IPS DF 6.9 (cell line): ENCODE data around the gene SGTA.

Experiments used
- DNase-seq: peaks from one replicate; pipeline ENCODE4 v3.0.0-alpha.2; 2013; ENCODE audit warnings: low read depth, low spot score
- H3K27ac ChIP-seq: one replicate; pipeline ENCODE4 v1.5.1; 2013; ENCODE audit warnings: low read length, control low read depth
- H3K27me3 ChIP-seq: 2 replicates; pipeline ENCODE4 v1.6.1; 2013; ENCODE audit warnings: mild to moderate bottlenecking, low read length; ENCODE audit not compliant: control insufficient read depth, insufficient read depth
- H3K36me3 ChIP-seq: 2 replicates; pipeline ENCODE4 v1.6.1; 2013; ENCODE audit warnings: low read length; ENCODE audit not compliant: control insufficient read depth, insufficient read depth
- H3K4me1 ChIP-seq: 2 replicates; pipeline ENCODE4 v1.6.1; 2013; ENCODE audit warnings: low read length; ENCODE audit not compliant: control insufficient read depth, insufficient read depth
- H3K4me3 ChIP-seq: 2 replicates; pipeline ENCODE4 v1.5.1; 2013; ENCODE audit warnings: mild to moderate bottlenecking, low read length
- H3K9me3 ChIP-seq: 2 replicates; pipeline ENCODE4 v1.6.1; 2013; ENCODE audit warnings: low read length, inconsistent platforms; ENCODE audit not compliant: control insufficient read depth, insufficient read depth
- WGBS: extraction: QIAGEN DNeasy Blood & Tissue Kit; methylation state at CpG from one replicate; pipeline ENCODE4 v1.1.7; 2013; ENCODE audit warnings: mixed read lengths, missing lambda C conversion rate; ENCODE audit not compliant: insufficient read length, insufficient coverage; 5-methylcytosine and 5-hydroxymethylcytosine counted together

The SGTA gene

DNA sequence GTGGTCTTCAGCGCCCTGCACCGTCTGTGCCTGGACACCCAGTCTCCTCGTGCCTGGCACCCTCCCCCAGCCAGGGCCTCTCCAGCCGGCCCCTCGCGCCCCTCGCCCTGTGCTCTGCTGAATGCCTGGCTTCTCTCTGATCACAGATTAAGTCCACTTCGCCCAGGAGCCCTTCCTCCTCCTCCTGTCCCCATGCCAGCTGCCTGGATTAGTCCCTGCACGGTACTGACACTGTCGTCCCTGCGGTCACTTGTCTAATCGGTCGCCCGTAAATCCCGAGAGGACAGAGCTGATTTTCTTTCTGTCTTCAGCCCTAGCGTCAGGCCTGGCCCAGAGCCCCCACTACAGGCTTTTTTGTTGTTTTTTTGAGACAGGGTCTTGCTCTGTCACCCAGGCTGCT, 8.8 kb upstream of the SGTA start:
- Histone ChIP-seq H3K27me3 (no peaks in the 10 kb centered on the region), H3K27ac (no peak overlapping the region), H3K4me3 (no peak overlapping the region), H3K4me1 (no peaks in the 10 kb centered on the region), H3K9me3 (no peaks in the 10 kb centered on the region), H3K36me3 (peaks cover 34% of the 10 kb centered on the region)
- DNase-seq: no peak
- no CpG with 5 or more reads among the region's 16 CpGs for WGBS

- H3K4me3 ChIP-seq: no peak overlapping the region
- H3K27me3 ChIP-seq: no peaks in the 10 kb centered on the region
- no CpG with 5 or more reads among the region's 16 CpGs for WGBS
- no peaks in the 10 kb centered on the region for H3K9me3 ChIP-seq
- no peak for DNase-seq
- H3K27ac ChIP-seq: no peak overlapping the region
- H3K36me3 ChIP-seq: peaks cover 30% of the 10 kb centered on the region
- H3K4me1 ChIP-seq: no peaks in the 10 kb centered on the region
Measured at GRCh38 chr19:2791440-2791839, 8.4 kb upstream of the SGTA start.

GRCh38 chr19:2790557-2791271, 7.6 kb upstream of the SGTA start:
- Histone ChIP-seq H3K27me3 (no peaks in the 10 kb centered on the region), H3K27ac (no peak overlapping the region), H3K9me3 (no peaks in the 10 kb centered on the region), H3K4me1 (no peaks in the 10 kb centered on the region), H3K36me3 (peaks cover 25% of the 10 kb centered on the region), H3K4me3 (no peak overlapping the region)
- no peak for DNase-seq
- no CpG with 5 or more reads among the region's 32 CpGs for WGBS

DNA sequence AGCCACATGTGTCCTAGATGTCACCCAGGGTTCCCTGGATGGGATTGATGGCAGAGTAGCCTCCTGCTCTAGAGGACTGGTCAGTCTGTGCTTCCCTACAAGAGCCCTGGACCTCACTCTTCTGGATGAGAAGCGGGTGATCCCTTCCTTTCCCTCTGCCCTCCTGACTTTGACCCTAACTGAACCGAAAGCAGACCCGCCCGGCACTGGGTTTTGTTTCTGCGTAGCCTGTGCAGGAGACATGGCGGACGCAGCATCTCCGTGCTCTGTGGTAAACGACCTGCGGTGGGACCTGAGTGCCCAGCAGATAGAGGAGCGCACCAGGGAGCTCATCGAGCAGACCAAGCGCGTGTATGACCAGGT, 7.1 kb upstream of the SGTA start:
- H3K4me1 ChIP-seq: no peaks in the 10 kb centered on the region
- H3K27me3 ChIP-seq: no peaks in the 10 kb centered on the region
- H3K36me3 ChIP-seq: peaks cover 20% of the 10 kb centered on the region
- H3K4me3 ChIP-seq: no peak overlapping the region
- H3K9me3 ChIP-seq: no peaks in the 10 kb centered on the region
- no peak for DNase-seq
- no CpG with 5 or more reads among the region's 14 CpGs for WGBS
- no peak overlapping the region for H3K27ac ChIP-seq

- no peak overlapping the region for H3K4me3 ChIP-seq
- no peaks in the 10 kb centered on the region for H3K4me1 ChIP-seq
- H3K9me3 ChIP-seq: no peaks in the 10 kb centered on the region
- DNase-seq: no peak
- no CpG with 5 or more reads among the region's 5 CpGs for WGBS
- H3K27ac ChIP-seq: no peak overlapping the region
- peaks cover 16% of the 10 kb centered on the region for H3K36me3 ChIP-seq
- H3K27me3 ChIP-seq: no peaks in the 10 kb centered on the region
Measured at GRCh38 chr19:2788237-2788636, 5.2 kb upstream of the SGTA start.

DNA sequence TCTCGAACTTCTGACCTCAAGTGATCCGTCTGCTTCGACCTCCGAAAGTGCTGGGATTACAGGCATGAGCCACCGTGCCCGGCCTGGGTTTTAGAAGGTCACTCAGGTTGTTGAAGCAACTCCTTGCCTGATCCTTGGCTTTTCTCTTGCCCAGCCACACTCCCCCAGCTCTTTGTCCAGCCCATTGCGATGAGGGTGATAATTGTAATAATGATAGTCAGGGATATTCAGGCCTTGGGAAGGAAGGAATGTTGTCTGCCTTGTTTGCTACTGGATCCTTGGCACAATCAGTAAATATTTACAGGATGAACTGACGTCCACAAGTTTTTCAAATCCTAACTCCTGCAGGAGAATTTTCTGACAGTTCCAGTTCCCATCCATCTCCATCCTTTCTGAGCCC, 4.0 kb upstream of the SGTA start:
- no peaks in the 10 kb centered on the region for H3K4me1 ChIP-seq
- H3K27ac ChIP-seq: no peak overlapping the region
- H3K36me3 ChIP-seq: peaks cover 16% of the 10 kb centered on the region
- no CpG with 5 or more reads among the region's 8 CpGs for WGBS
- H3K9me3 ChIP-seq: no peaks in the 10 kb centered on the region
- DNase-seq: no peak
- no peaks in the 10 kb centered on the region for H3K27me3 ChIP-seq
- H3K4me3 ChIP-seq: no peak overlapping the region

GRCh38 chr19:2785244-2785997, 2.3 kb upstream of the SGTA start, which contains the start of gene THOP1:
THOP1 (plus strand) TSS chr19:2785503; CDS start chr19:2785663, 160 bp downstream.
- Histone ChIP-seq H3K36me3 (peaks cover 2% of the 10 kb centered on the region), H3K27me3 (no peaks in the 10 kb centered on the region), H3K4me1 (no peaks in the 10 kb centered on the region), H3K9me3 (no peaks in the 10 kb centered on the region), H3K27ac (no peak within 1 kb of the TSS), H3K4me3 (peak within 1 kb of the TSS; percentile 68)
- peak; percentile 98 for DNase-seq
- WGBS: no CpG with 5 or more reads among the region's 78 CpGs

DNA sequence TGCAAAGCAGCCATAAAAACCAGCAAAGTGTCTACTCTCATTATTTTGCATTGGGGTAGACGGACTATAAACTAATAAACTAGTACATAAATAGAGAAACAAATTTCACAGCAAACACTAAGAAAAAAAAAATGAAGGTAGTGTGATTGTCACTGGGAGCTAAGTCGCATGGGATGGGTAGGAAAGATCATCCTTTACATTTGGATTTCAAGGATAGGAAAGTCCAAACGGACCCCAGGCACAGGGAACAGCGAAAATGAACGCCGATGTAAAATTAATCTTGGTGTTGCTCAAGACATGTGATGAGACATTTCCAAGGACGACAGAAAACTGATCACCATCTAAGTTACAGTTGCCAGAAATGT, 690 bp upstream of the SGTA start:
- no peaks in the 10 kb centered on the region for H3K9me3 ChIP-seq
- no peak overlapping the region for H3K4me3 ChIP-seq
- no peak for DNase-seq
- 0 out of 2 replicates have a peak, but pooled peaks cover 3% of the 10 kb centered on the region for H3K36me3 ChIP-seq
- WGBS: no CpG with 5 or more reads among the region's 7 CpGs
- no peaks in the 10 kb centered on the region for H3K27me3 ChIP-seq
- H3K27ac ChIP-seq: no peak overlapping the region
- H3K4me1 ChIP-seq: no peaks in the 10 kb centered on the region

GRCh38 chr19:2782329-2782935, 641 bp downstream of the SGTA start:
- DNase-seq: no peak
- no peaks in the 10 kb centered on the region for H3K4me1 ChIP-seq
- H3K36me3 ChIP-seq: 0 out of 2 replicates have a peak, but pooled peaks cover 5% of the 10 kb centered on the region
- no CpG with 5 or more reads among the region's 24 CpGs for WGBS
- H3K9me3 ChIP-seq: no peaks in the 10 kb centered on the region
- H3K27me3 ChIP-seq: no peaks in the 10 kb centered on the region
- no peak overlapping the region for H3K27ac ChIP-seq
- H3K4me3 ChIP-seq: peak overlapping the region; percentile 97

DNA sequence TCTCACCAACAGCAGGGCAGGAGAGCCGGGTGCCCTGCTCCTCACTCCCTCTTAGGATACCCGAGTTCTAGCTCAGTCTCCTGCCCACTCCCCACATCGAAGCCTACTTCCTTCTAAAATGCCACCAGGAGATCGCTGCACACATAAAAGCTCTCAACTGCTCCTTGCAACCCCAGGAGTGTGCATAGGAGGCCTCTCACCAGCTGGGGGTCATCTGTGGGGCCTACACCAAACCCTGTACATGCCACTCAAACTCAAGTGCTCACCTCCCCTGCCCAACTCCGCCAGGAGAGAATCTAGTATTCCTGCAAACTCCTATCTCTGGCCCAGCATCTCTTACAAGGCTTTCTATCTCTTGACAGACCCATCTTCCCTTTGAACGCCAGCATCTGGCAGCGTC, 2.8 kb downstream of the SGTA start:
- WGBS: no CpG with 5 or more reads among the region's 7 CpGs
- Histone ChIP-seq H3K27me3 (no peaks in the 10 kb centered on the region), H3K4me1 (no peaks in the 10 kb centered on the region), H3K4me3 (no peak overlapping the region), H3K9me3 (no peaks in the 10 kb centered on the region), H3K27ac (no peak overlapping the region), H3K36me3 (0 out of 2 replicates have a peak, but pooled peaks cover 5% of the 10 kb centered on the region)
- DNase-seq: no peak
